Panc1 (cell line): ENCODE data around the gene CLDN15.
"Not testable (repeated sequence)": the region's sequence is repeated elsewhere in the genome, so short reads cannot be mapped to it uniquely, and the experiment has no call there.

Source experiments
- CTCF ChIP-seq: fragments of 450-650 bp; IDR thresholded peaks from 2 replicates; pipeline ENCODE4 v1.5.1; 2017; ENCODE audit warnings: mild to moderate bottlenecking
- POLR2AphosphoS5 ChIP-seq: IDR thresholded peaks from 2 replicates; pipeline ENCODE4 v1.6.1; 2012; ENCODE audit warnings: mild to moderate bottlenecking, low read depth, low read length, moderate library complexity
- REST ChIP-seq, 2 experiments: IDR thresholded peaks; 2 replicates each; pipeline ENCODE4 v1.6.1; 2011 to 2012; ENCODE audit warnings: low read depth in 2 of 2, control low read depth in 1 of 2, low read length in 1 of 2, mild to moderate bottlenecking in 1 of 2, moderate library complexity in 1 of 2; ENCODE audit not compliant: insufficient read depth in 1 of 2
- SIN3A ChIP-seq: IDR thresholded peaks from 2 replicates; pipeline ENCODE4 v1.6.1; 2012; ENCODE audit warnings: low read depth, mild to moderate bottlenecking, low read length, moderate library complexity, borderline replicate concordance; ENCODE audit not compliant: insufficient read depth
- TCF7L2 ChIP-seq: IDR thresholded peaks from 2 replicates; pipeline ENCODE4 v1.6.1; 2011; ENCODE audit warnings: mild to moderate bottlenecking, low read depth, low read length, inconsistent platforms

DNA sequence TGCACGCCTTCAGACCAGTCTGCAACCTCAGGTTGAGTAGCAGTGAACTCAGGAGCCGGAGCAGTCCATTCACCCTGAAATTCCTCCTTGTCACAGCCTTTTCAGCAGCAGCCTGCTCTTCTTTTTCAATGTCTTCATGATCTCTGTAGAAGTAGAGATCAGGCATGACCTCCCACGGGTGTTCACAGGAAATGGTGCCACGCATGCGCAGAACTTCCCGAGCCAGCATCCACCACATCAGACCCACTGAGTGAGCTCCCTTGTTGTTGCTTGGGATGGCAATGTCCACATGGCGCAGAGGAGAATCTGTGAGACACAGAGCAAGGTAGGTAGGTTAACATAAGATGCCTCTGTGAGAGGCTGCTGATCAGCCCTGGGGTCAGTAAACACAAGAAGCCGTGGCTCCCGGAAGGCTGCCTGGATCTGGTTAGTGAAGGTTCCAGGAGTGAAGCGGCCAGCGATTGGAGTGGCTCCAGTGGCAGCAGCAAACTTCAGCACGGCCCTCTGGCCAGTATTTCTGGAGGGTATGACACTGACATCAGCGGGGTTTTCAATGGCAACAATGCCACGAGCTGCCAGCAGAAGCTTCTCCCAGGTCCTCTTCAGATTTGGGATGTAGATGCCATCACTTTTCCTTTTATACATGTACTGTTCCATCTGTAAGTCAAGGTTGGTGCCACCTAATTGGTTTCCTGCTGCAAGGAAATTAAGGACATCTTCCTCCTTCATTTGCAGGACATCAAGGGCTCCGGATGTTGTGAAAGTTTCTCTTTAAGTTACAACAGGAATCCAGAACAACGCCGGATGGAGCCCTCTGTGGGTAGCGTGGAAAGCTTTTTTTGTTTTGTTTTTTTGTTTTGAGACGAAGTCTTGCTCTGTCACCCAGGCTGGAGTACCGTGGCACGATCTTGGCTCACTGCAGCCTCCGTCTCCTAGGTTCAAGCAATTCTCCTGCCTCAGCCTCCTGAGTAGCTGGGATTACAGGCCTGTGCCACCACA lies 33.6 kb downstream of the CLDN15 start:
- not testable (repeated sequence) for TF ChIP-seq CTCF; TCF7L2; POLR2AphosphoS5; REST (IDR thresholded peaks at IDR 0.05; ENCODE audit: insufficient read depth in 1 of 2, low read depth in 2 of 2, low read length in 1 of 2); SIN3A
